ENCODE measurements around the gene NMBR. TPM values are rescaled to one million over a fixed set of nuclear protein-coding genes. Genes with fewer than 3 reads are reported as not detected.

Gene NMBR
- total RNA-seq, 1 experiment from 2014 or later: not detected

GRCh38 chr6:142167071-142167470 is 20.1 kb upstream of the NMBR start:
- ChIA-PET POLR2A (no interaction called here), CTCF (no interaction called here)
- DNase-seq (ENCODE audit: low read depth, low spot score) (no peak), ATAC-seq (no peak)
- H3K27ac ChIP-seq (ENCODE audit: low read length): peak overlapping the region; percentile 13; the same call in 1 of the 2 replicates
- H3K4me3 ChIP-seq (ENCODE audit: low read depth in 2 of 2, low read length in 2 of 2): no peak overlapping the region
- BruUV-seq (replicated peaks): no TSS peak
- peaks cover 29% of the 10 kb centered on the region for H3K36me3 ChIP-seq (ENCODE audit: control insufficient read depth, insufficient read depth, low read length)
- H3K9me3 ChIP-seq (ENCODE audit: control insufficient read depth, insufficient read depth, low read depth, low read length): no peaks in the 10 kb centered on the region
- H3K4me1 ChIP-seq (ENCODE audit: control insufficient read depth, insufficient read depth, low read length): peaks cover 32% of the 10 kb centered on the region; the same call in 1 of the 2 replicates
- no peaks in the 10 kb centered on the region for H3K27me3 ChIP-seq (ENCODE audit: control insufficient read depth, insufficient read depth, low read length)
- in situ Hi-C loops (cut with HindIII; ENCODE audit: low pct_unique_long_range_greater_than_20kb, low sequenced_read_pairs) (no loop called here), intact Hi-C loops (cut with micrococcal nuclease; ENCODE audit: unreplicated experiment) (no loop called here)
- TF ChIP-seq REST (IDR thresholded peaks at IDR 0.05; ENCODE audit: insufficient read depth in 1 of 2, low read depth in 2 of 2, low read length in 1 of 2): no peak
- no peak for TF ChIP-seq CTCF (IDR thresholded peaks at IDR 0.05)
- TF ChIP-seq POLR2AphosphoS5 (IDR thresholded peaks at IDR 0.05; ENCODE audit: low read depth, low read length): no peak
- TF ChIP-seq SIN3A (IDR thresholded peaks at IDR 0.05; ENCODE audit: borderline replicate concordance, insufficient read depth, low read depth, low read length): no peak
- TF ChIP-seq TCF7L2 (IDR thresholded peaks at IDR 0.05; ENCODE audit: low read depth, low read length): no peak

GRCh38 chr6:142165227-142165626 is 18.3 kb upstream of the NMBR start:
- TF ChIP-seq TCF7L2 (IDR thresholded peaks at IDR 0.05; ENCODE audit: low read depth, low read length): no peak
- no peak for TF ChIP-seq CTCF (IDR thresholded peaks at IDR 0.05)
- no peak for TF ChIP-seq REST (IDR thresholded peaks at IDR 0.05; ENCODE audit: insufficient read depth in 1 of 2, low read depth in 2 of 2, low read length in 1 of 2)
- TF ChIP-seq SIN3A (IDR thresholded peaks at IDR 0.05; ENCODE audit: borderline replicate concordance, insufficient read depth, low read depth, low read length): no peak
- no peak for TF ChIP-seq POLR2AphosphoS5 (IDR thresholded peaks at IDR 0.05; ENCODE audit: low read depth, low read length)
- in situ Hi-C loops (cut with HindIII; ENCODE audit: low pct_unique_long_range_greater_than_20kb, low sequenced_read_pairs) (no loop called here), intact Hi-C loops (cut with micrococcal nuclease; ENCODE audit: unreplicated experiment) (no loop called here)
- BruUV-seq (replicated peaks): no TSS peak
- no peak for ATAC-seq
- H3K4me3 ChIP-seq (ENCODE audit: low read depth in 2 of 2, low read length in 2 of 2): no peak overlapping the region
- H3K4me1 ChIP-seq (ENCODE audit: control insufficient read depth, insufficient read depth, low read length): peaks cover 40% of the 10 kb centered on the region
- DNase-seq (ENCODE audit: low read depth, low spot score): no peak
- H3K27ac ChIP-seq (ENCODE audit: low read length): peak overlapping the region; percentile 15; the same call in 1 of the 2 replicates
- CTCF ChIA-PET: interaction anchor here (1.1 kb wide), 1 partner anchor 9 kb away, joined by 3 read pairs; no protein-coding TSS in a partner anchor
- no peaks in the 10 kb centered on the region for H3K9me3 ChIP-seq (ENCODE audit: control insufficient read depth, insufficient read depth, low read depth, low read length)
- H3K27me3 ChIP-seq (ENCODE audit: control insufficient read depth, insufficient read depth, low read length): no peaks in the 10 kb centered on the region
- peaks cover 23% of the 10 kb centered on the region for H3K36me3 ChIP-seq (ENCODE audit: control insufficient read depth, insufficient read depth, low read length)
- POLR2A ChIA-PET: interaction anchor here (0.6 kb wide), 2 partner anchors 9 to 136 kb away, joined by 4 read pairs; partner anchors contain the start of gene ADGRG6

All from Panc1 (cell line).